CD14-positive monocyte (primary cell): ENCODE measurements around the gene MICU1. TPM values are rescaled to one million over a fixed set of nuclear protein-coding genes. Genes with fewer than 3 reads are reported as not detected.

Source experiments
- DNase-seq, 3 donors: peaks; one replicate each; pipeline ENCODE4 v3.0.0-alpha.2; 2011 to 2022
- H2AFZ ChIP-seq: 2 replicates; pipeline ENCODE4 v1.6.0; 2012; ENCODE audit warnings: mild to moderate bottlenecking, low read depth, low read length, inconsistent platforms; ENCODE audit not compliant: insufficient read depth, poor library complexity, severe bottlenecking
- H3K27ac ChIP-seq, 2 donors: 1 replicate in 1 of 2; 2 replicates in 1 of 2; pipeline ENCODE4 v1.5.1; 2012 to 2013; ENCODE audit warnings: low read length in 2 of 2, control low read depth in 1 of 2, inconsistent platforms in 1 of 2, low read depth in 1 of 2, mild to moderate bottlenecking in 1 of 2
- H3K27me3 ChIP-seq, 2 donors: one replicate each; pipeline versions ENCODE4 v1.6.0 to v1.6.1; 2011 to 2013; ENCODE audit warnings: low read length in 2 of 2; ENCODE audit not compliant: control insufficient read depth in 2 of 2, insufficient read depth in 2 of 2
- H3K36me3 ChIP-seq, 2 donors: replicated peaks in 1 of 2; 1 replicate in 1 of 2; 2 replicates in 1 of 2; pipeline versions ENCODE4 v1.5.1 to v1.6.1; 2012 to 2013; ENCODE audit warnings: low read length in 2 of 2, control low read depth in 1 of 2, inconsistent platforms in 1 of 2, mild to moderate bottlenecking in 1 of 2; ENCODE audit not compliant: insufficient read depth in 2 of 2, control insufficient read depth in 1 of 2
- H3K4me1 ChIP-seq, 2 donors: 1 replicate in 1 of 2; 2 replicates in 1 of 2; pipeline versions ENCODE4 v1.5.1 to v1.6.1; 2012 to 2013; ENCODE audit warnings: low read length in 2 of 2, control low read depth in 1 of 2, inconsistent platforms in 1 of 2, mild to moderate bottlenecking in 1 of 2, moderate library complexity in 1 of 2; ENCODE audit not compliant: insufficient read depth in 2 of 2, control insufficient read depth in 1 of 2
- H3K4me2 ChIP-seq: replicated peaks from 2 replicates; pipeline ENCODE3; 2012; ENCODE audit warnings: low read length, moderate library complexity, mild to moderate bottlenecking; ENCODE audit not compliant: poor library complexity, severe bottlenecking; ENCODE audit errors: extremely low read depth
- H3K4me3 ChIP-seq, 3 experiments: fragments of 200-600 bp in 1 of 3; sonication (generic) in 1 of 3; replicated peaks in 1 of 3; 1 replicate in 2 of 3; 2 replicates in 1 of 3; pipeline ENCODE4 v1.5.1; 2011 to 2013; ENCODE audit warnings: low read length in 3 of 3, mild to moderate bottlenecking in 3 of 3, control low read depth in 2 of 3, low read depth in 2 of 3, inconsistent platforms in 1 of 3, moderate library complexity in 1 of 3
- H3K79me2 ChIP-seq: 2 replicates; pipeline ENCODE4 v1.6.0; 2012; ENCODE audit warnings: mild to moderate bottlenecking, control low read depth, inconsistent platforms, low read length, moderate library complexity; ENCODE audit not compliant: insufficient read depth
- H3K9ac ChIP-seq: 2 replicates; pipeline ENCODE4 v1.6.0; 2017; ENCODE audit warnings: low read length, mild to moderate bottlenecking; ENCODE audit not compliant: insufficient read depth, poor library complexity, severe bottlenecking
- H3K9me3 ChIP-seq, 2 donors: replicated peaks in 1 of 2; 1 replicate in 1 of 2; 2 replicates in 1 of 2; pipeline versions ENCODE4 v1.5.1 to v1.6.1; 2012 to 2013; ENCODE audit warnings: low read length in 2 of 2, control low read depth in 1 of 2; ENCODE audit not compliant: control insufficient read depth in 1 of 2, insufficient read depth in 1 of 2
- H4K20me1 ChIP-seq: 2 replicates; pipeline ENCODE4 v1.6.0; 2012; ENCODE audit warnings: mild to moderate bottlenecking, low read length, control low read depth, moderate library complexity; ENCODE audit not compliant: insufficient read depth
- H3K27ac Mint-ChIP-seq, 7 donors: one replicate each; pipeline ENCODE4 v1.8.0; 2020; ENCODE audit warnings: mild to moderate bottlenecking in 7 of 7, mixed read lengths in 7 of 7, moderate library complexity in 6 of 7, inconsistent platforms in 2 of 7
- H3K27me3 Mint-ChIP-seq, 3 donors: one replicate each; pipeline ENCODE4 v1.8.0; 2021 to 2022; ENCODE audit warnings: low read depth in 3 of 3, mild to moderate bottlenecking in 3 of 3, mixed read lengths in 3 of 3, moderate library complexity in 3 of 3, inconsistent platforms in 1 of 3
- H3K36me3 Mint-ChIP-seq, 2 donors: one replicate each; pipeline ENCODE4 v1.8.0; 2020; ENCODE audit warnings: mixed read lengths in 2 of 2, inconsistent platforms in 1 of 2, mild to moderate bottlenecking in 1 of 2
- H3K4me1 Mint-ChIP-seq: one replicate; pipeline ENCODE4 v1.8.0; 2020; ENCODE audit warnings: mild to moderate bottlenecking, mixed read lengths
- H3K4me3 Mint-ChIP-seq, 2 donors: one replicate each; pipeline ENCODE4 v1.8.0; 2020; ENCODE audit warnings: mild to moderate bottlenecking in 2 of 2, mixed read lengths in 2 of 2, moderate library complexity in 1 of 2
- H3K9me3 Mint-ChIP-seq, 7 donors: one replicate each; pipeline ENCODE4 v1.8.0; 2020 to 2022; ENCODE audit warnings: mixed read lengths in 7 of 7, mild to moderate bottlenecking in 6 of 7, moderate library complexity in 6 of 7, inconsistent platforms in 2 of 7
- WGBS: methylation state at CpG from one replicate; pipeline ENCODE4 v1.1.5; 2013; ENCODE audit warnings: missing lambda C conversion rate; ENCODE audit not compliant: insufficient coverage; 5-methylcytosine and 5-hydroxymethylcytosine counted together
- intact Hi-C, 2 donors: fragments of 100-400 bp; cut with micrococcal nuclease; formaldehyde crosslinking; loops; one replicate each; pipeline versions ENCODE4 v1.15.0 to v1.15.1; 2023
- polyA plus RNA-seq, 3 donors: library from polyadenylated mRNA; depleted of rRNA in 1 of 3; unstranded in 2 of 3; stranded (reverse) in 1 of 3; fragments of 300-500 nt in 2 of 3; fragments of >200 nt in 1 of 3; fragmentation: Illumina TruSeq in 2 of 3; gene quantifications; 1 replicate in 2 of 3; 2 replicates in 1 of 3; pipeline ENCODE4 v1.2.3, GENCODE V29; 2012 to 2021
- TF ChIP-seq, protein P1 (sequence below): fragments of 200-600 bp; IDR thresholded peaks from one replicate; pipeline ENCODE4 v1.8.0; 2022; ENCODE audit warnings: antibody characterized with exemption, mild to moderate bottlenecking

The MICU1 gene
- polyA plus RNA-seq, 3 donors = 51.1 to 76.4 (median 51.7) TPM

DNA sequence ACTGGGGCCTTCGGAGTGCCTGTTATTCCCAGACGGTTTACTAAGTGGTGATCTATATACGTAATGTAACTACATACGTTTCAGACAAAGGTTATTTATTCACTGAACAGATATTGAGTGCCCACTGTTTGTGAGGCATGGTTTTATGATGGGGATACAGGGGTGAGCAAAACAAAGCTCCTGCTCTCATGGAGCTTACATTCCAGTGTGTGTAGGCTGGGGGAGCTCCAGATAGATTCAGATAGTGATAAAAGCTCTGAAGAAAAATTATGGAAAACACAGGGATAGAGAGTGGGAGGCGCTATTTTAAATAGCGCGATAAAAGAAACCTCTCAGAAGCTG lies 270.7 kb downstream of the MICU1 start:
- Histone ChIP-seq H4K20me1 (peaks cover 44% of the 10 kb centered on the region), H3K4me1 (peaks cover 19 to 23% of the 10 kb centered on the region in 2 donors), H3K4me3 (peak overlapping the region; percentile 85 to 89 (median 86)), H2AFZ (peak overlapping the region; percentile 79), H3K27me3 (no peaks in the 10 kb centered on the region), H3K9me3 (no peaks in the 10 kb centered on the region), H3K9ac (peak overlapping the region; percentile 81), H3K27ac (peak overlapping the region; percentile 88 to 96), H3K36me3 (peaks cover 2 to 29% of the 10 kb centered on the region in 2 donors), H3K4me2 (peak overlapping the region; percentile 99), H3K79me2 (peaks cover 43% of the 10 kb centered on the region)
- WGBS = 86% methylated on average over 2 of the region's 7 CpGs
- Mint-ChIP-seq H3K27me3 (peaks cover 0 to 2% (median 1%) of the 10 kb centered on the region in 3 donors), H3K4me3 (peak overlapping the region; percentile 97 to 99), H3K4me1 (peaks cover 41% of the 10 kb centered on the region), H3K27ac (peak overlapping the region; percentile 96 to 100 (median 99)), H3K9me3 (no peaks in the 10 kb centered on the region), H3K36me3 (peaks cover 28 to 29% of the 10 kb centered on the region in 2 donors)
- DNase-seq = no peak
- TF ChIP-seq, protein P1, sequence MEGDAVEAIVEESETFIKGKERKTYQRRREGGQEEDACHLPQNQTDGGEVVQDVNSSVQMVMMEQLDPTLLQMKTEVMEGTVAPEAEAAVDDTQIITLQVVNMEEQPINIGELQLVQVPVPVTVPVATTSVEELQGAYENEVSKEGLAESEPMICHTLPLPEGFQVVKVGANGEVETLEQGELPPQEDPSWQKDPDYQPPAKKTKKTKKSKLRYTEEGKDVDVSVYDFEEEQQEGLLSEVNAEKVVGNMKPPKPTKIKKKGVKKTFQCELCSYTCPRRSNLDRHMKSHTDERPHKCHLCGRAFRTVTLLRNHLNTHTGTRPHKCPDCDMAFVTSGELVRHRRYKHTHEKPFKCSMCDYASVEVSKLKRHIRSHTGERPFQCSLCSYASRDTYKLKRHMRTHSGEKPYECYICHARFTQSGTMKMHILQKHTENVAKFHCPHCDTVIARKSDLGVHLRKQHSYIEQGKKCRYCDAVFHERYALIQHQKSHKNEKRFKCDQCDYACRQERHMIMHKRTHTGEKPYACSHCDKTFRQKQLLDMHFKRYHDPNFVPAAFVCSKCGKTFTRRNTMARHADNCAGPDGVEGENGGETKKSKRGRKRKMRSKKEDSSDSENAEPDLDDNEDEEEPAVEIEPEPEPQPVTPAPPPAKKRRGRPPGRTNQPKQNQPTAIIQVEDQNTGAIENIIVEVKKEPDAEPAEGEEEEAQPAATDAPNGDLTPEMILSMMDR = no peak
- intact Hi-C loops = no loop called here

DNA sequence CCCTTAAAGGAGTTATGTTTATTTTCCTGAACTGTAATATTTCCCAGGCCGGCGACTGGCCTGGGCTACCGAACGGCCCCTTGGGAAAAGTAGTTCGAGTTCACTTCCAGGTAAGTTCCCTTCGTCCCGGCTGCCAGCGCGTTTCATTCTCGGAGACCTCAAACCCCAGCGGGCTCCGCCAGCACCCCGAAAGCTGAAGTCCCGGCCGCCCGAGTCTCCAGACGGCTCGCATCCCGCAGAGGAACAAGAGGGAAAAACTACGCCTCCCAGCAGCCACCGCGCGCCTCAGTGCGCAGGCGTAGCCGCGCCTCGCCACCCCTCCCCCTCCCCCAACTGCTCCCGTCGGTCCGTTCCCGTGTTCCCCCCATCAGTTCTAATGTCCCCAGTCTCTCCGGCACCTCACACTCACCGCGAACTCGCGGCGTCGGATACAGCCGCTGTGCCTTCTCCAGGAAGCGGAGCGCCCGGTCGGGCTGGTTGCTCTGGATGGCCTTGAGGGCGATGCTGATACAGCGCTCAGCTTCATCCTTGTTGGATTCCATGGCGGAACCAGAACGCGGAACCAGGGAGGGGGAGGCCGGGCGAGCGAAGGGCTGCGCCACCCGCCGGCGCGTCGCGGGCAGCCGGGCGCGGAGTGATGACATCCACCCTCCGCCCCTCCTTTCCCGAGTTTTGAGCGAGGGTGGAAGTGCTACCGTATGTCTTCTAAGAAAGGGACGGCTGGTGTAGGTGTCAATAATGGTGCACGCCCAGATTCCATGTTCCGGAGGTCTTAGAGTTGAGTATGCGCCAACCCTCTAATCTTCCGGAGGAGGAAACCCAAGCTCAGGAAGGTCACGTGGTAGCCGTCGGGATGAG lies 271.3 kb downstream of the MICU1 start, which contains the start of gene DNAJB12:
Gene DNAJB12, minus strand, starts transcription at position 564 of the 858 bp plus-strand sequence. Its CDS starts 22 bp downstream, at position 542.
- Mint-ChIP-seq H3K36me3 (peaks cover 32 to 34% of the 10 kb centered on the region in 2 donors), H3K4me1 (peaks cover 43% of the 10 kb centered on the region), H3K4me3 (peak within 1 kb of the TSS; percentile 97 to 99), H3K27me3 (peaks cover 0 to 2% (median 1%) of the 10 kb centered on the region in 3 donors), H3K9me3 (no peaks in the 10 kb centered on the region), H3K27ac (peak within 1 kb of the TSS; percentile 96 to 100 (median 99))
- Histone ChIP-seq H3K79me2 (peaks cover 49% of the 10 kb centered on the region), H3K27ac (peak within 1 kb of the TSS; percentile 88 to 96), H3K4me2 (peak within 1 kb of the TSS; percentile 99), H3K4me3 (peak within 1 kb of the TSS; percentile 85 to 89 (median 86)), H3K9me3 (no peaks in the 10 kb centered on the region), H4K20me1 (peaks cover 50% of the 10 kb centered on the region), H2AFZ (peak within 1 kb of the TSS; percentile 79), H3K27me3 (no peaks in the 10 kb centered on the region), H3K9ac (peak within 1 kb of the TSS; percentile 81), H3K36me3 (peaks cover 7 to 35% of the 10 kb centered on the region in 2 donors), H3K4me1 (peaks cover 19 to 23% of the 10 kb centered on the region in 2 donors)
- peak; percentile 89 to 93 (median 93) for DNase-seq
- intact Hi-C loops = loop anchor here in 1 of 2 donors (5.0 kb wide), 1 partner anchor 813 kb away; the partner anchor contains the start of genes ECD and FAM149B1
- 0% methylated on average over 54 of the region's 74 CpGs for WGBS
- TF ChIP-seq, protein P1 = no peak
